K562 (cell line): ENCODE measurements around the gene PDCD10. TPM values are rescaled to one million over a fixed set of nuclear protein-coding genes. Genes with fewer than 3 reads are reported as not detected.
A peak's percentile ranks its signal among the peaks of the same experiment; 100 is the strongest.

ENCODE experiments used
- ARID3B ChIP-seq: fragments of 250-450 bp; sonication (Bioruptor Pico); IDR thresholded peaks from 2 replicates; pipeline ENCODE4 v1.4.0; 2020; ENCODE audit warnings: borderline replicate concordance
- ASH1L ChIP-seq: fragments of 450-650 bp; IDR thresholded peaks from 2 replicates; pipeline ENCODE4 v1.6.1; 2018; ENCODE audit warnings: borderline replicate concordance, mild to moderate bottlenecking, low read depth; ENCODE audit not compliant: partially characterized antibody
- ATF1 ChIP-seq, 2 experiments: fragments of 450-650 bp in 1 of 2; IDR thresholded peaks; 2 replicates each; pipeline ENCODE4 v1.6.1; 2016; ENCODE audit warnings: missing compliant biosample characterization in 1 of 2, missing genetic modification characterization in 1 of 2
- CAMTA2 ChIP-seq: fragments of 250-450 bp; sonication (Bioruptor Pico); conservative IDR thresholded peaks from 2 replicates; pipeline ENCODE4 v1.5.1; 2022
- CEBPG ChIP-seq, 3 experiments: fragments of 200-800 bp in 1 of 3; sonication (Bioruptor generic) in 1 of 3; sonication (generic) in 1 of 3; formaldehyde crosslinking in 1 of 3; IDR thresholded peaks in 2 of 3; conservative IDR thresholded peaks in 1 of 3; 2 replicates each; pipeline versions ENCODE4 v1.6.1 to v1.8.0; 2016 to 2022; ENCODE audit warnings: missing compliant biosample characterization in 2 of 3, missing genetic modification characterization in 2 of 3, mild to moderate bottlenecking in 1 of 3, missing genetic modification reagents in 1 of 3
- CHAMP1 ChIP-seq: fragments of 450-650 bp; IDR thresholded peaks from 2 replicates; pipeline ENCODE4 v1.6.1; 2016; ENCODE audit warnings: mild to moderate bottlenecking
- CHD2 ChIP-seq: IDR thresholded peaks from 2 replicates; pipeline ENCODE4 v1.6.1; 2011; ENCODE audit warnings: low read depth, low read length
- GTF2B ChIP-seq: IDR thresholded peaks from 2 replicates; pipeline ENCODE4 v1.6.1; 2011; ENCODE audit not compliant: insufficient read length; ENCODE audit errors: extremely low read depth
- HDGF ChIP-seq: fragments of 450-650 bp; IDR thresholded peaks from 2 replicates; pipeline ENCODE4 v1.6.1; 2016
- IRF2 ChIP-seq: sonication (generic); formaldehyde crosslinking; IDR thresholded peaks from 2 replicates; pipeline ENCODE4 v1.8.1; 2022; ENCODE audit warnings: mild to moderate bottlenecking, missing genetic modification reagents
- KLF1 ChIP-seq: fragments of 450-650 bp; IDR thresholded peaks from 2 replicates; pipeline ENCODE4 v1.6.1; 2016; ENCODE audit warnings: missing genetic modification characterization, missing compliant biosample characterization
- NFXL1 ChIP-seq: fragments of 450-650 bp; formaldehyde crosslinking; IDR thresholded peaks from 2 replicates; pipeline ENCODE4 v1.4.0; 2021; ENCODE audit warnings: mild to moderate bottlenecking
- NR2F6 ChIP-seq: fragments of 450-650 bp; formaldehyde crosslinking; IDR thresholded peaks from 2 replicates; pipeline ENCODE4 v1.4.0; 2020; ENCODE audit warnings: mild to moderate bottlenecking
- PHB ChIP-seq: fragments of 250-450 bp; sonication (Bioruptor Pico); IDR thresholded peaks from 2 replicates; pipeline ENCODE4 v1.5.0; 2021
- PKNOX1 ChIP-seq: fragments of 450-650 bp; IDR thresholded peaks from 2 replicates; pipeline ENCODE4 v1.6.1; 2016
- POLR3G ChIP-seq: IDR thresholded peaks from 2 replicates; pipeline ENCODE4 v1.6.1; 2011; ENCODE audit not compliant: insufficient read length, insufficient replicate concordance; ENCODE audit errors: extremely low read depth
- RFX5 ChIP-seq: IDR thresholded peaks from 2 replicates; pipeline ENCODE4 v1.6.1; 2011; ENCODE audit warnings: low read depth, mild to moderate bottlenecking, improper control_type of control experiment, low read length
- TAF15 ChIP-seq: fragments of 200-400 bp; formaldehyde crosslinking; IDR thresholded peaks from 2 replicates; pipeline ENCODE4 v1.6.1; 2017; ENCODE audit warnings: mild to moderate bottlenecking, low read depth, low read length, moderate library complexity
- TCF3 ChIP-seq: sonication (generic); formaldehyde crosslinking; IDR thresholded peaks from 2 replicates; pipeline ENCODE4 v1.4.0; 2020; ENCODE audit warnings: mild to moderate bottlenecking, missing genetic modification reagents
- TEAD4 ChIP-seq, 2 experiments: sonication (generic) in 1 of 2; formaldehyde crosslinking in 1 of 2; IDR thresholded peaks; 2 replicates each; pipeline versions ENCODE4 v1.6.1 to v1.8.0; 2012 to 2022; ENCODE audit warnings: borderline replicate concordance in 1 of 2, inconsistent platforms in 1 of 2, low read length in 1 of 2, mild to moderate bottlenecking in 1 of 2, missing genetic modification reagents in 1 of 2
- ZNF507 ChIP-seq: conservative IDR thresholded peaks from 2 replicates; pipeline ENCODE4 v1.6.1; 2017; ENCODE audit warnings: missing genetic modification characterization, missing compliant biosample characterization
- ZNF551 ChIP-seq: fragments of 250-450 bp; sonication (Bioruptor Pico); IDR thresholded peaks from 2 replicates; pipeline ENCODE4 v1.5.0; 2021; ENCODE audit warnings: mild to moderate bottlenecking, moderate library complexity
- ZNF586 ChIP-seq: fragments of 450-650 bp; formaldehyde crosslinking; conservative IDR thresholded peaks from 2 replicates; pipeline ENCODE4 v1.4.0; 2020; ENCODE audit warnings: mild to moderate bottlenecking, moderate library complexity
- polyA plus RNA-seq, 8 experiments: library from polyadenylated mRNA; depleted of rRNA in 4 of 8; stranded (reverse) in 5 of 8; unstranded in 3 of 8; fragments of >200 nt; fragmentation: Nextera tagmentation in 2 of 8; fragmentation: Illumina TruSeq in 1 of 8; extraction: Ambion mirVana in 2 of 8; extraction: Trizol in 1 of 8; gene quantifications; 2 replicates each; pipeline versions ENCODE4 v1.2.1 to v1.2.3, GENCODE V29; 2011 to 2014; ENCODE audit warnings: inconsistent platforms in 1 of 8, missing spikeins in 1 of 8
- total RNA-seq, 7 experiments: library from RNA; depleted of rRNA in 6 of 7; stranded (reverse); fragments of >200 nt in 6 of 7; fragmentation: Illumina TruSeq in 2 of 7; extraction: Trizol in 2 of 7; gene quantifications; 2 replicates each; pipeline versions ENCODE4 v1.2.1 to v1.2.3, GENCODE V29; 2011 to 2021; ENCODE audit warnings: low replicate concordance in 1 of 7

PDCD10 gene
- total and polyA plus RNA-seq, 9 of the 15 experiments (the other 6 are each of a cell fraction or from before 2014, with no cell fraction given): 121 to 476 (median 232) TPM

GRCh38 chr3:167734498-167735232 lies at the start of gene PDCD10 (continued):
- TF ChIP-seq CHAMP1 (no peak), IRF2 (CRISPR knock-in tag) (no peak), POLR3G (no peak), NR2F6 (CRISPR knock-in tag) (no peak), CAMTA2 (CRISPR knock-in tag) (no peak), PHB (CRISPR knock-in tag) (no peak), ATF1 (CRISPR knock-in tag; IDR thresholded peaks at IDR 0.05) (no peak), ATF1 (tag; IDR thresholded peaks at IDR 0.05) (peak; percentile 74), KLF1 (tag) (peak; percentile 49; the same call in 1 of the 2 replicates), TEAD4 (IDR thresholded peaks at IDR 0.05; ENCODE audit: low read length) (0 out of 2 replicates have a peak, but pooled peaks have one; percentile 11), TEAD4 (CRISPR knock-in tag; IDR thresholded peaks at IDR 0.05; ENCODE audit: borderline replicate concordance) (no peak), ASH1L (peak; percentile 49), ZNF551 (no peak), ZNF507 (tag) (no peak), NFXL1 (CRISPR knock-in tag) (no peak), PKNOX1 (peak; percentile 88), TCF3 (CRISPR knock-in tag) (no peak), TAF15 (peak; percentile 92; the same call in 1 of the 2 replicates), HDGF (no peak), CEBPG (CRISPR knock-in tag; IDR thresholded peaks at IDR 0.05) (peak; percentile 49; the same call in 1 of the 2 replicates), CEBPG (tag; conservative IDR thresholded peaks at IDR 0.05 in 1 of 2, IDR thresholded peaks at IDR 0.05 in 1 of 2) (no peak), RFX5 (no peak), CHD2 (peak; percentile 40; the same call in 1 of the 2 replicates), ARID3B (no peak), GTF2B (no peak), ZNF586 (CRISPR knock-in tag) (no peak)
